Skin epidermis (tissue), 12 donors: ENCODE results near the gene VPS18.

Source experiments
- H3K27ac ChIP-seq, 21 experiments: fragments of 200-600 bp; sonication (generic) in 11 of 21; one replicate each; pipeline ENCODE4 v1.5.0; 2020; ENCODE audit warnings: mild to moderate bottlenecking in 3 of 21, inconsistent platforms in 2 of 21, moderate library complexity in 2 of 21
- H3K4me3 ChIP-seq, 7 experiments: fragments of 200-600 bp; sonication (generic) in 2 of 7; one replicate each; pipeline ENCODE4 v1.5.0; 2020; ENCODE audit warnings: inconsistent platforms in 2 of 7, mild to moderate bottlenecking in 2 of 7, moderate library complexity in 1 of 7

The VPS18 gene

GRCh38 chr15:40894681-40895448 is 615 bp downstream of the VPS18 start:
- Histone ChIP-seq H3K4me3 (peak overlapping the region; percentile 57 to 96 (median 79)), H3K27ac (peak overlapping the region; percentile 49 to 95 (median 85))

GRCh38 chr15:40899536-40900207 is 5.4 kb downstream of the VPS18 start:
- H3K4me3 ChIP-seq = no peak overlapping the region
- no peak overlapping the region for H3K27ac ChIP-seq

- Histone ChIP-seq H3K4me3 (no peak overlapping the region), H3K27ac (no peak overlapping the region)
Observed at GRCh38 chr15:40900256-40901052, 6.2 kb downstream of the VPS18 start.

GRCh38 chr15:40901053-40901443 is 6.8 kb downstream of the VPS18 start:
- Histone ChIP-seq H3K4me3 (no peak overlapping the region), H3K27ac (no peak overlapping the region)

GRCh38 chr15:40902605-40903561 is 8.6 kb downstream of the VPS18 start:
- H3K27ac ChIP-seq = peak overlapping the region in 10 of 21 experiments; percentile 9 to 63 (median 30)
- H3K4me3 ChIP-seq = no peak overlapping the region

- H3K27ac ChIP-seq = peak overlapping the region in 4 of 21 experiments; percentile 1 to 40 (median 16)
- H3K4me3 ChIP-seq = no peak overlapping the region
Observed at GRCh38 chr15:40904552-40905201, 10.4 kb downstream of the VPS18 start.

- H3K4me3 ChIP-seq = peak overlapping the region; percentile 21 to 43 (median 35)
- peak overlapping the region; percentile 3 to 93 (median 79) for H3K27ac ChIP-seq
Observed at GRCh38 chr15:40906091-40906990, 12.1 kb downstream of the VPS18 start.

GRCh38 chr15:40906991-40907802 is 12.9 kb downstream of the VPS18 start:
- H3K4me3 ChIP-seq = peak overlapping the region; percentile 21 to 43 (median 35)
- H3K27ac ChIP-seq = peak overlapping the region in 20 of 21 experiments; percentile 51 to 93 (median 80)

- no peak overlapping the region for H3K4me3 ChIP-seq
- peak overlapping the region in 5 of 21 experiments; percentile 70 to 91 (median 85) for H3K27ac ChIP-seq
Observed at GRCh38 chr15:40908095-40908494, 13.8 kb downstream of the VPS18 start.

- peak overlapping the region in 8 of 21 experiments; percentile 4 to 53 (median 22) for H3K27ac ChIP-seq
- H3K4me3 ChIP-seq = no peak overlapping the region
Observed at GRCh38 chr15:40909662-40910630, 15.7 kb downstream of the VPS18 start.

GRCh38 chr15:40911141-40911540 is 16.9 kb downstream of the VPS18 start:
- Histone ChIP-seq H3K4me3 (no peak overlapping the region), H3K27ac (peak overlapping the region in 2 of 21 experiments; percentile 16 to 38)

- no peak overlapping the region for H3K27ac ChIP-seq
- no peak overlapping the region for H3K4me3 ChIP-seq
Observed at GRCh38 chr15:40911693-40912092, 17.4 kb downstream of the VPS18 start.

- Histone ChIP-seq H3K4me3 (no peak overlapping the region), H3K27ac (no peak overlapping the region)
Observed at GRCh38 chr15:40912478-40912877, 18.2 kb downstream of the VPS18 start.

GRCh38 chr15:40914013-40914412 is 19.8 kb downstream of the VPS18 start:
- H3K27ac ChIP-seq = no peak overlapping the region
- no peak overlapping the region for H3K4me3 ChIP-seq

GRCh38 chr15:40914486-40914885 is 20.2 kb downstream of the VPS18 start:
- H3K27ac ChIP-seq = peak overlapping the region in 1 of 21 experiments; percentile 66
- H3K4me3 ChIP-seq = no peak overlapping the region
